IPS DF 6.9 (cell line): ENCODE data around the gene INPP1.
"Not testable (repeated sequence)": the region's sequence is repeated elsewhere in the genome, so short reads cannot be mapped to it uniquely, and the experiment has no call there.

ENCODE experiments used
- DNase-seq: peaks from one replicate; pipeline ENCODE4 v3.0.0-alpha.2; 2013; ENCODE audit warnings: low read depth, low spot score
- H3K27ac ChIP-seq: one replicate; pipeline ENCODE4 v1.5.1; 2013; ENCODE audit warnings: low read length, control low read depth
- H3K27me3 ChIP-seq: 2 replicates; pipeline ENCODE4 v1.6.1; 2013; ENCODE audit warnings: mild to moderate bottlenecking, low read length; ENCODE audit not compliant: control insufficient read depth, insufficient read depth
- H3K36me3 ChIP-seq: 2 replicates; pipeline ENCODE4 v1.6.1; 2013; ENCODE audit warnings: low read length; ENCODE audit not compliant: control insufficient read depth, insufficient read depth
- H3K4me1 ChIP-seq: 2 replicates; pipeline ENCODE4 v1.6.1; 2013; ENCODE audit warnings: low read length; ENCODE audit not compliant: control insufficient read depth, insufficient read depth
- H3K4me3 ChIP-seq: 2 replicates; pipeline ENCODE4 v1.5.1; 2013; ENCODE audit warnings: mild to moderate bottlenecking, low read length
- H3K9me3 ChIP-seq: 2 replicates; pipeline ENCODE4 v1.6.1; 2013; ENCODE audit warnings: low read length, inconsistent platforms; ENCODE audit not compliant: control insufficient read depth, insufficient read depth
- WGBS: extraction: QIAGEN DNeasy Blood & Tissue Kit; methylation state at CpG from one replicate; pipeline ENCODE4 v1.1.7; 2013; ENCODE audit warnings: mixed read lengths, missing lambda C conversion rate; ENCODE audit not compliant: insufficient read length, insufficient coverage; 5-methylcytosine and 5-hydroxymethylcytosine counted together

The INPP1 gene

GRCh38 chr2:190343536-190344275 lies at the start of gene INPP1:
Gene INPP1, plus strand, starts transcription at chr2:190343589. Its CDS starts 16,514 bp downstream, at chr2:190360103.
- DNase-seq: no peak
- Histone ChIP-seq H3K4me3 (peak within 1 kb of the TSS; percentile 44; the same call in 1 of the 2 replicates), H3K9me3 (no peaks in the 10 kb centered on the region), H3K27me3 (no peaks in the 10 kb centered on the region; the same call in 1 of the 2 replicates), H3K36me3 (no peaks in the 10 kb centered on the region), H3K4me1 (no peaks in the 10 kb centered on the region; the same call in 1 of the 2 replicates), H3K27ac (no peak within 1 kb of the TSS)
- no CpG with 5 or more reads among the region's 99 CpGs for WGBS

GRCh38 chr2:190297880-190298279 lies 45.5 kb upstream of the INPP1 start:
- not testable (repeated sequence) for H3K36me3 ChIP-seq, H3K4me3 ChIP-seq, H3K27me3 ChIP-seq, H3K9me3 ChIP-seq, H3K4me1 ChIP-seq, DNase-seq, H3K27ac ChIP-seq
- no CpG with 5 or more reads among the region's 2 CpGs for WGBS

- no peaks in the 10 kb centered on the region for H3K27me3 ChIP-seq
- DNase-seq: no peak
- no peak overlapping the region for H3K27ac ChIP-seq
- no peaks in the 10 kb centered on the region for H3K9me3 ChIP-seq
- H3K36me3 ChIP-seq: no peaks in the 10 kb centered on the region; the same call in 1 of the 2 replicates
- no peak overlapping the region for H3K4me3 ChIP-seq
- H3K4me1 ChIP-seq: no peaks in the 10 kb centered on the region
These were observed 42.4 kb upstream of the INPP1 start for GRCh38 chr2:190301032-190301431.

GRCh38 chr2:190302052-190302451 lies 41.3 kb upstream of the INPP1 start:
- Histone ChIP-seq H3K36me3 (no peaks in the 10 kb centered on the region; the same call in 1 of the 2 replicates), H3K9me3 (no peaks in the 10 kb centered on the region), H3K27ac (no peak overlapping the region), H3K4me3 (no peak overlapping the region), H3K27me3 (no peaks in the 10 kb centered on the region), H3K4me1 (no peaks in the 10 kb centered on the region)
- no CpG with 5 or more reads among the region's 1 CpG for WGBS
- DNase-seq: no peak

GRCh38 chr2:190303647-190304046 lies 39.7 kb upstream of the INPP1 start:
- H3K27ac ChIP-seq: no peak overlapping the region
- H3K4me3 ChIP-seq: no peak overlapping the region
- no peak for DNase-seq
- no peaks in the 10 kb centered on the region for H3K4me1 ChIP-seq
- H3K27me3 ChIP-seq: no peaks in the 10 kb centered on the region
- H3K9me3 ChIP-seq: no peaks in the 10 kb centered on the region
- H3K36me3 ChIP-seq: no peaks in the 10 kb centered on the region

- no CpG with 5 or more reads among the region's 5 CpGs for WGBS
- Histone ChIP-seq H3K4me3 (no peak overlapping the region), H3K36me3 (no peaks in the 10 kb centered on the region)
These were observed 39.0 kb upstream of the INPP1 start for GRCh38 chr2:190304404-190304803.

GRCh38 chr2:190308031-190308430 lies 35.4 kb upstream of the INPP1 start:
- no CpG with 5 or more reads among the region's 1 CpG for WGBS
- no peaks in the 10 kb centered on the region for H3K27me3 ChIP-seq
- H3K4me1 ChIP-seq: no peaks in the 10 kb centered on the region
- no peak overlapping the region for H3K27ac ChIP-seq
- no peaks in the 10 kb centered on the region for H3K9me3 ChIP-seq
- H3K36me3 ChIP-seq: no peaks in the 10 kb centered on the region
- no peak for DNase-seq
- H3K4me3 ChIP-seq: no peak overlapping the region

More at GRCh38 chr2:190304404-190304803, 39.0 kb upstream of the INPP1 start:
- Histone ChIP-seq H3K4me1 (no peaks in the 10 kb centered on the region), H3K27me3 (no peaks in the 10 kb centered on the region), H3K27ac (no peak overlapping the region), H3K9me3 (no peaks in the 10 kb centered on the region)
- DNase-seq: no peak

GRCh38 chr2:190311893-190312634 lies 31.3 kb upstream of the INPP1 start:
- no peak for DNase-seq
- H3K9me3 ChIP-seq: no peaks in the 10 kb centered on the region
- no CpG with 5 or more reads among the region's 7 CpGs for whole genome bisulfite sequencing
- H3K4me1 ChIP-seq: no peaks in the 10 kb centered on the region
- H3K27ac ChIP-seq: no peak overlapping the region
- H3K36me3 ChIP-seq: no peaks in the 10 kb centered on the region
- no peaks in the 10 kb centered on the region for H3K27me3 ChIP-seq
- no peak overlapping the region for H3K4me3 ChIP-seq

- H3K4me1 ChIP-seq, DNase-seq, H3K4me3 ChIP-seq, H3K27ac ChIP-seq, H3K36me3 ChIP-seq, H3K9me3 ChIP-seq, H3K27me3 ChIP-seq: not testable (repeated sequence)
- WGBS: no CpG with 5 or more reads among the region's 5 CpGs
These were observed 30.8 kb upstream of the INPP1 start for GRCh38 chr2:190312635-190313025.

- no CpG with 5 or more reads among the region's 1 CpG for WGBS
- H3K27me3 ChIP-seq: no peaks in the 10 kb centered on the region
- H3K36me3 ChIP-seq: no peaks in the 10 kb centered on the region
- H3K27ac ChIP-seq: no peak overlapping the region
- H3K4me1 ChIP-seq: no peaks in the 10 kb centered on the region
- H3K4me3 ChIP-seq: no peak overlapping the region
- no peak for DNase-seq
- no peaks in the 10 kb centered on the region for H3K9me3 ChIP-seq
These were observed 29.5 kb upstream of the INPP1 start for GRCh38 chr2:190313880-190314279.
